Stimulated activated CD4-positive, alpha-beta T cell treated with anti-CD3 and anti-CD28 coated beads, Interleukin-1b, Interleukin-23, amount 100 ng/mL, for 4 hours (primary cell): ENCODE results near the gene NPLOC4.

Source experiments
- DNase-seq, 2 donors: peaks; one replicate each; pipeline ENCODE4 v3.0.0-alpha.2; 2020; ENCODE audit warnings: low read depth in 2 of 2

Gene NPLOC4

GRCh38 chr17:81546906-81547613, 89.9 kb downstream of the NPLOC4 start:
- no peak for DNase-seq

- no peak for DNase-seq
Observed at GRCh38 chr17:81545160-81545949, 91.6 kb downstream of the NPLOC4 start.

- DNase-seq = no peak
Observed at GRCh38 chr17:81544281-81544974, 92.5 kb downstream of the NPLOC4 start.

GRCh38 chr17:81543756-81544155, 93.2 kb downstream of the NPLOC4 start:
- no peak for DNase-seq

GRCh38 chr17:81543339-81543675, 93.6 kb downstream of the NPLOC4 start:
- no peak for DNase-seq

- no peak for DNase-seq
Observed at GRCh38 chr17:81542431-81543338, 94.2 kb downstream of the NPLOC4 start.

GRCh38 chr17:81541123-81541522, 95.8 kb downstream of the NPLOC4 start:
- no peak for DNase-seq

- DNase-seq = no peak
Observed at GRCh38 chr17:81540676-81541027, 96.3 kb downstream of the NPLOC4 start.

GRCh38 chr17:81539961-81540675, 96.8 kb downstream of the NPLOC4 start:
- no peak for DNase-seq

- no peak for DNase-seq
Observed at GRCh38 chr17:81539571-81539900, 97.4 kb downstream of the NPLOC4 start.

- no peak for DNase-seq
Observed at GRCh38 chr17:81538651-81539570, 98.0 kb downstream of the NPLOC4 start.

GRCh38 chr17:81537856-81538555, 98.9 kb downstream of the NPLOC4 start:
- DNase-seq = no peak

- DNase-seq = peak in 1 of 2 donors; percentile 37
Observed at GRCh38 chr17:81537343-81537855, 99.5 kb downstream of the NPLOC4 start.

- DNase-seq = peak in 1 of 2 donors; percentile 15
Observed at GRCh38 chr17:81536299-81537290, 100.3 kb downstream of the NPLOC4 start.

- DNase-seq = no peak
Observed at GRCh38 chr17:81535480-81536298, 101.2 kb downstream of the NPLOC4 start.

- DNase-seq = no peak
Observed at GRCh38 chr17:81535007-81535328, 101.9 kb downstream of the NPLOC4 start.
